Measurements from ENCODE around the gene HHEX.
A peak's percentile ranks its signal among the peaks of the same experiment; 100 is the strongest.

GRCh38 chr10:92689663-92690210 is at the start of gene HHEX:
- peak; percentile 49; the same call in 1 of the 2 replicates for TF ChIP-seq POLR2A (IDR thresholded peaks at IDR 0.05; ENCODE audit: low read depth, low read length)
- TF ChIP-seq TAF1 (IDR thresholded peaks at IDR 0.05; ENCODE audit: borderline replicate concordance, low read depth, low read length) = no peak
- TF ChIP-seq POLR2AphosphoS5 (IDR thresholded peaks at IDR 0.05; ENCODE audit: low read depth, low read length) = no peak
